Measurements from ENCODE around the gene CCNL2.
"Not testable (repeated sequence)": the region's sequence is repeated elsewhere in the genome, so short reads cannot be mapped to it uniquely, and the experiment has no call there.

GRCh38 chr1:1385339-1385738 is 13.8 kb downstream of the CCNL2 start:
- TF ChIP-seq CTCF (IDR thresholded peaks at IDR 0.05); POLR2A (IDR thresholded peaks at IDR 0.05); POLR2AphosphoS5 (IDR thresholded peaks at IDR 0.05; ENCODE audit: insufficient read depth in 1 of 2, low read depth in 1 of 2): not testable (repeated sequence)

All from vagina (tissue), 2 donors.